Endothelial cell of umbilical vein (primary cell): Measurements from ENCODE around the gene LPAR4. TPM values are rescaled to one million over a fixed set of nuclear protein-coding genes. Genes with fewer than 3 reads are reported as not detected.

ENCODE experiments used
- BruUV-seq: library from RNA; stranded (reverse); fragments of 400-500 nt; replicated peaks from 2 replicates; lab custom pipeline; 2021; lab: Mats Ljungman, UMichigan
- CTCF ChIA-PET: fragments of 300-600, 350-600 bp; sonication (Branson Sonifier 250); formaldehyde crosslinking; loops from one replicate; lab custom pipeline; 2021; ENCODE audit warnings: antibody characterized with exemption, inconsistent platforms; lab: Charles Lee
- POLR2A ChIA-PET: fragments of 300-600, 350-600 bp; sonication (Branson Sonifier 250); formaldehyde crosslinking; loops from one replicate; lab custom pipeline; 2021; ENCODE audit warnings: antibody characterized with exemption, inconsistent platforms; lab: Charles Lee
- DNase-seq: peaks from one replicate; pipeline ENCODE4 v3.0.0-alpha.2; 2011; ENCODE audit warnings: low read depth, low spot score
- FAIRE-seq: peaks from 2 replicates; lab custom pipeline; 2011; peaks lifted over from hg19 to GRCh38; lab: Jason Lieb, UNC
- H2AFZ ChIP-seq: 2 replicates; pipeline ENCODE4 v1.6.0; 2012; ENCODE audit warnings: low read depth, low read length, control low read depth, inconsistent platforms
- H3K27ac ChIP-seq: 2 replicates; pipeline ENCODE4 v1.5.1; 2011; ENCODE audit warnings: low read depth, mild to moderate bottlenecking, control low read depth, low read length, moderate library complexity; ENCODE audit not compliant: insufficient read depth
- H3K27me3 ChIP-seq, 2 experiments: 2 replicates each; pipeline versions ENCODE4 v1.6.0 to v1.6.1; 2011; ENCODE audit warnings: low read length in 2 of 2, mixed read lengths in 1 of 2; ENCODE audit not compliant: control insufficient read depth in 2 of 2, insufficient read depth in 2 of 2
- H3K36me3 ChIP-seq, 2 experiments: 2 replicates in 1 of 2; 3 replicates in 1 of 2; pipeline ENCODE4 v1.5.1; 2011; ENCODE audit warnings: low read length in 2 of 2, mild to moderate bottlenecking in 1 of 2, moderate library complexity in 1 of 2; ENCODE audit not compliant: control insufficient read depth in 2 of 2, insufficient read depth in 2 of 2; ENCODE audit errors: extremely low read depth in 1 of 2
- H3K4me1 ChIP-seq: 3 replicates; pipeline ENCODE4 v1.5.1; 2011; ENCODE audit warnings: mild to moderate bottlenecking, low read length; ENCODE audit not compliant: control insufficient read depth, insufficient read depth; ENCODE audit errors: extremely low read depth
- H3K4me2 ChIP-seq: 2 replicates; pipeline ENCODE4 v1.6.1; 2011; ENCODE audit warnings: low read length, control low read depth, mixed read lengths; ENCODE audit not compliant: insufficient read depth
- H3K4me3 ChIP-seq, 3 experiments: fragments of 200-600 bp in 1 of 3; sonication (generic), shearing (Covaris generic) in 1 of 3; replicated peaks in 1 of 3; 2 replicates each; pipeline ENCODE4 v1.5.1; 2011 to 2016; ENCODE audit warnings: control low read depth in 3 of 3, low read length in 3 of 3, mild to moderate bottlenecking in 2 of 3, inconsistent platforms in 1 of 3, low read depth in 1 of 3, moderate library complexity in 1 of 3; ENCODE audit not compliant: insufficient read depth in 1 of 3
- H3K79me2 ChIP-seq: 2 replicates; pipeline ENCODE4 v1.6.0; 2012; ENCODE audit warnings: low read length, inconsistent platforms; ENCODE audit not compliant: control insufficient read depth, insufficient read depth
- H3K9ac ChIP-seq: replicated peaks from 2 replicates; pipeline ENCODE3; 2011; ENCODE audit warnings: low read length, control low read depth; ENCODE audit not compliant: insufficient read depth; ENCODE audit errors: extremely low read depth
- H3K9me1 ChIP-seq: replicated peaks from 3 replicates; pipeline ENCODE4 v1.6.0; 2011; ENCODE audit warnings: mild to moderate bottlenecking, low read length; ENCODE audit not compliant: control insufficient read depth, insufficient read depth; ENCODE audit errors: extremely low read depth
- H3K9me3 ChIP-seq: replicated peaks from 2 replicates; pipeline ENCODE4 v1.5.1; 2012; ENCODE audit warnings: low read length, inconsistent platforms; ENCODE audit not compliant: control insufficient read depth, insufficient read depth
- H4K20me1 ChIP-seq: replicated peaks from 2 replicates; pipeline ENCODE3; 2011; ENCODE audit warnings: mild to moderate bottlenecking, low read length; ENCODE audit not compliant: control insufficient read depth, insufficient read depth; ENCODE audit errors: extremely low read depth
- CTCF ChIP-seq, 2 donors: IDR thresholded peaks; 1 replicate in 1 of 2; 2 replicates in 1 of 2; pipeline ENCODE4 v1.5.1; 2011; ENCODE audit warnings: low read length in 2 of 2, mild to moderate bottlenecking in 2 of 2, moderate library complexity in 2 of 2, control low read depth in 1 of 2, inconsistent platforms in 1 of 2, low read depth in 1 of 2; ENCODE audit not compliant: insufficient read depth in 1 of 2; ENCODE audit errors: extremely low read depth in 1 of 2
- EZH2 ChIP-seq: IDR thresholded peaks from 2 replicates; pipeline ENCODE4 v1.6.1; 2012; ENCODE audit warnings: borderline replicate concordance, low read depth, mild to moderate bottlenecking, moderate library complexity, low read length, inconsistent platforms; ENCODE audit not compliant: severe bottlenecking
- FOS ChIP-seq: IDR thresholded peaks from 2 replicates; pipeline ENCODE4 v1.6.1; 2011; ENCODE audit warnings: mild to moderate bottlenecking, low read length, moderate library complexity, borderline replicate concordance; ENCODE audit not compliant: insufficient read depth
- GATA2 ChIP-seq: IDR thresholded peaks from 2 replicates; pipeline ENCODE4 v1.7.0; 2011; ENCODE audit warnings: low read depth, mild to moderate bottlenecking, moderate library complexity, mixed read lengths, low read length; ENCODE audit not compliant: insufficient read length, insufficient read depth
- JUN ChIP-seq: IDR thresholded peaks from 2 replicates; pipeline ENCODE4 v1.6.1; 2011; ENCODE audit warnings: borderline replicate concordance, low read depth; ENCODE audit not compliant: insufficient read length, insufficient read depth
- MYC ChIP-seq: IDR thresholded peaks from one replicate; pipeline ENCODE4 v1.6.1; 2011; ENCODE audit warnings: mild to moderate bottlenecking, low read depth, low read length
- POLR2A ChIP-seq: IDR thresholded peaks from 2 replicates; pipeline ENCODE4 v1.6.1; 2012; ENCODE audit warnings: low read depth, mild to moderate bottlenecking, control low read depth, low read length
- POLR2AphosphoS5 ChIP-seq: IDR thresholded peaks from 2 replicates; pipeline ENCODE4 v1.6.1; 2012; ENCODE audit warnings: low read depth, mild to moderate bottlenecking, control low read depth, low read length, moderate library complexity; ENCODE audit not compliant: insufficient read depth
- dilution Hi-C: fragments of 300-500 bp; cut with MboI; formaldehyde crosslinking; loops from one replicate; pipeline ENCODE4 v1.15.0; 2019; ENCODE audit warnings: low sequenced_read_pairs; ENCODE audit not compliant: extremely low pct_ligation_motif_present
- intact Hi-C: fragments of 100-400 bp; cut with micrococcal nuclease; formaldehyde crosslinking; loops from one replicate; pipeline ENCODE4 v1.10.0; 2022
- polyA plus RNA-seq, 4 experiments: library from polyadenylated mRNA; depleted of rRNA in 3 of 4; stranded (reverse) in 3 of 4; unstranded in 1 of 4; fragments of >200 nt; gene quantifications; 2 replicates each; pipeline versions ENCODE4 v1.2.1 to v1.2.3, GENCODE V29; 2011 to 2012; ENCODE audit warnings: missing spikeins in 1 of 4
- total RNA-seq: library from RNA; stranded (reverse); gene quantifications from 2 replicates; pipeline ENCODE4 v1.2.3, GENCODE V29; 2021
- TF ChIP-seq, protein P1 (sequence below): IDR thresholded peaks from 2 replicates; pipeline ENCODE4 v1.6.1; 2011; ENCODE audit not compliant: insufficient read depth, insufficient read length

LPAR4 gene
- total and polyA plus RNA-seq, 2 donors (not counting 3 experiments of a cell fraction or from before 2014, with no cell fraction given): 0.07 to 0.49 TPM

DNA sequence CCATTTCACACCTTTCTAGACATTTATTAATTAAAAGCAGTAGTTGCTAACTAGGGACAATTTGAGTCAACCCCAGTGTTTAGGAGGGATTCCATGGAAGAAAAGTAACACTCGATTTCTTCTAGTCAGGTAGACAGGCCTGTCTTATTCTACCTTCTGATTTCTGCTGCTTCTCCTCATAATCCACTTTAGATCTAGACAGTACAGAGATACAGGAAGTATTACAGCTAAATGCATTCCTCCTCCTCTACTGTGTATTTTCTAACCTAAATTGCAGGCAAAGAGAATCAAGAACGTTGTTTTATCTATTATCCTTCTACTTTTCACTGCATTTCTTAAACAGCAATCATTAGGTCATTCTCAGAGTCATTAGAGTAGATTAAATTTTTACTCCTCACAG lies 52.6 kb downstream of the LPAR4 start:
- FAIRE-seq (no peak), DNase-seq (no peak)
- ChIA-PET CTCF (no interaction called here), POLR2A (no interaction called here)
- Histone ChIP-seq H3K27me3 (no peaks in the 10 kb centered on the region), H3K27ac (no peak overlapping the region), H3K9me3 (no peaks in the 10 kb centered on the region), H4K20me1 (no peaks in the 10 kb centered on the region), H3K9me1 (no peaks in the 10 kb centered on the region), H3K79me2 (no peaks in the 10 kb centered on the region), H3K4me1 (no peaks in the 10 kb centered on the region), H2AFZ (no peak overlapping the region), H3K4me2 (no peak overlapping the region), H3K4me3 (no peak overlapping the region), H3K9ac (no peak overlapping the region), H3K36me3 (no peaks in the 10 kb centered on the region)
- BruUV-seq: no TSS peak
- no peak for TF ChIP-seq EZH2
- TF ChIP-seq JUN: no peak
- TF ChIP-seq, protein P1, sequence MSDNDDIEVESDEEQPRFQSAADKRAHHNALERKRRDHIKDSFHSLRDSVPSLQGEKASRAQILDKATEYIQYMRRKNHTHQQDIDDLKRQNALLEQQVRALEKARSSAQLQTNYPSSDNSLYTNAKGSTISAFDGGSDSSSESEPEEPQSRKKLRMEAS: no peak
- TF ChIP-seq GATA2: no peak
- no peak for TF ChIP-seq POLR2AphosphoS5
- no peak for TF ChIP-seq POLR2A
- no peak for TF ChIP-seq MYC
- TF ChIP-seq CTCF (IDR thresholded peaks at IDR 0.05; ENCODE audit: extremely low read depth in 1 of 2, insufficient read depth in 1 of 2, low read depth in 1 of 2, low read length in 2 of 2): no peak
- TF ChIP-seq FOS: no peak
- intact Hi-C loops (no loop called here), dilution Hi-C loops (no loop called here)
